HepG2 (cell line): ENCODE data around the gene AP2B1. TPM values are rescaled to one million over a fixed set of nuclear protein-coding genes. Genes with fewer than 3 reads are reported as not detected.

Experiments used
- ATAC-seq: fragments of 200-7000 bp; cut with Tn5 transposase; 3 replicates; pipeline ENCODE4 v1.9.1; 2020; ENCODE audit warnings: mild to moderate bottlenecking, moderate library complexity
- BruUV-seq: library from RNA; stranded (reverse); fragments of 400-500 nt; replicated peaks from 2 replicates; lab custom pipeline; 2021; lab: Mats Ljungman, UMichigan
- CTCF ChIA-PET: fragments of 300-600 bp; formaldehyde crosslinking; extraction: SDS; loops from one replicate; lab custom pipeline; 2021; ENCODE audit warnings: low total read pairs, inconsistent platforms, low intra/inter-chr PET ratio; lab: Yijun Ruan, JAX
- POLR2A ChIA-PET: fragments of 350-600 bp; sonication (Branson Sonifier 250); formaldehyde crosslinking; loops from one replicate; lab custom pipeline; 2020; ENCODE audit warnings: antibody characterized with exemption, inconsistent platforms; lab: Yijun Ruan, JAX
- DNase-seq: peaks from one replicate; pipeline ENCODE4 v3.0.0-alpha.2; 2015; ENCODE audit warnings: low spot score
- FAIRE-seq: peaks from 3 replicates; lab custom pipeline; 2011; peaks lifted over from hg19 to GRCh38; lab: Jason Lieb, UNC
- H2AFZ ChIP-seq: one replicate; pipeline ENCODE4 v1.6.1; 2011; ENCODE audit warnings: low read length, inconsistent platforms
- H3K27ac ChIP-seq: fragments of 300-600 bp; 3 replicates; pipeline ENCODE4 v1.8.0; 2011; ENCODE audit warnings: mixed run types, mild to moderate bottlenecking, mixed read lengths, low read length, inconsistent platforms; ENCODE audit not compliant: insufficient read depth; ENCODE audit errors: extremely low read length
- H3K27me3 ChIP-seq, 2 experiments: fragments of 200-600 bp in 1 of 2; 2 replicates in 1 of 2; 3 replicates in 1 of 2; pipeline versions ENCODE4 v1.6.0 to v1.8.0; 2011; ENCODE audit warnings: low read length in 2 of 2, mild to moderate bottlenecking in 2 of 2, moderate library complexity in 2 of 2, inconsistent platforms in 1 of 2; ENCODE audit not compliant: insufficient read depth in 2 of 2, control insufficient read depth in 1 of 2
- H3K36me3 ChIP-seq, 2 experiments: fragments of 200-600 bp in 1 of 2; replicated peaks in 1 of 2; 2 replicates in 1 of 2; 3 replicates in 1 of 2; pipeline versions ENCODE4 v1.5.1 to v1.8.0; 2011; ENCODE audit warnings: low read length in 2 of 2, inconsistent platforms in 1 of 2; ENCODE audit not compliant: insufficient read depth in 2 of 2, control insufficient read depth in 1 of 2
- H3K4me1 ChIP-seq: 2 replicates; pipeline ENCODE4 v1.5.1; 2012; ENCODE audit warnings: low read length, inconsistent platforms; ENCODE audit not compliant: insufficient read depth
- H3K4me2 ChIP-seq: 2 replicates; pipeline ENCODE4 v1.6.0; 2011; ENCODE audit warnings: low read depth, low read length, inconsistent platforms
- H3K4me3 ChIP-seq, 3 experiments: fragments of 200-600 bp in 1 of 3; sonication (generic), shearing (Covaris generic) in 1 of 3; replicated peaks in 1 of 3; 2 replicates each; pipeline ENCODE4 v1.5.1; 2011 to 2016; ENCODE audit warnings: low read length in 3 of 3, inconsistent platforms in 2 of 3, low read depth in 2 of 3, mild to moderate bottlenecking in 2 of 3, control low read depth in 1 of 3, mixed read lengths in 1 of 3; ENCODE audit not compliant: insufficient read depth in 1 of 3
- H3K79me2 ChIP-seq: one replicate; pipeline ENCODE4 v1.6.1; 2011; ENCODE audit warnings: low read length, inconsistent platforms; ENCODE audit not compliant: insufficient read depth
- H3K9ac ChIP-seq: 2 replicates; pipeline ENCODE4 v1.6.0; 2011; ENCODE audit warnings: mild to moderate bottlenecking, low read depth, low read length, inconsistent platforms; ENCODE audit not compliant: insufficient read depth
- H3K9me3 ChIP-seq: 2 replicates; pipeline ENCODE4 v1.5.1; 2012; ENCODE audit warnings: mild to moderate bottlenecking, low read length
- H4K20me1 ChIP-seq: 2 replicates; pipeline ENCODE4 v1.6.0; 2011; ENCODE audit warnings: inconsistent platforms, mild to moderate bottlenecking, low read length, moderate library complexity; ENCODE audit not compliant: insufficient read depth
- DNMT1 ChIP-seq: sonication (generic); formaldehyde crosslinking; IDR thresholded peaks from 2 replicates; pipeline ENCODE4 v1.5.1; 2020; ENCODE audit warnings: mild to moderate bottlenecking, missing genetic modification reagents
- GATA4 ChIP-seq: sonication (generic); IDR thresholded peaks from 2 replicates; pipeline ENCODE4 v1.6.1; 2016; ENCODE audit warnings: antibody characterized with exemption, low read depth, borderline replicate concordance
- HHEX ChIP-seq: IDR thresholded peaks from 2 replicates; pipeline ENCODE4 v1.6.1; 2016; ENCODE audit warnings: control low read depth
- HNF4G ChIP-seq, 2 experiments: sonication (generic) in 1 of 2; formaldehyde crosslinking in 1 of 2; IDR thresholded peaks; 2 replicates each; pipeline versions ENCODE4 v1.4.0 to v1.6.1; 2011 to 2020; ENCODE audit warnings: borderline replicate concordance in 2 of 2, low read depth in 2 of 2, mild to moderate bottlenecking in 2 of 2, low read length in 1 of 2, missing genetic modification reagents in 1 of 2, moderate library complexity in 1 of 2
- HNRNPK ChIP-seq: fragments of 200-400 bp; formaldehyde crosslinking; IDR thresholded peaks from 2 replicates; pipeline ENCODE4 v1.6.1; 2018; ENCODE audit warnings: low read length, low read depth, moderate library complexity, mild to moderate bottlenecking; ENCODE audit not compliant: poor library complexity, severe bottlenecking
- KMT2A ChIP-seq: sonication (generic); formaldehyde crosslinking; IDR thresholded peaks from 2 replicates; pipeline ENCODE4 v1.4.0; 2020; ENCODE audit warnings: missing genetic modification reagents
- NFYC ChIP-seq: IDR thresholded peaks from 2 replicates; pipeline ENCODE4 v1.6.1; 2016; ENCODE audit warnings: missing genetic modification reagents, missing compliant biosample characterization
- PHF8 ChIP-seq: sonication (generic); formaldehyde crosslinking; IDR thresholded peaks from 2 replicates; pipeline ENCODE4 v1.5.0; 2020; ENCODE audit warnings: missing genetic modification reagents
- POLR2AphosphoS5 ChIP-seq: IDR thresholded peaks from 2 replicates; pipeline ENCODE4 v1.6.1; 2012; ENCODE audit warnings: low read depth, low read length
- REL ChIP-seq: sonication (generic); formaldehyde crosslinking; conservative IDR thresholded peaks from 2 replicates; pipeline ENCODE4 v1.8.0; 2022; ENCODE audit warnings: mild to moderate bottlenecking, missing genetic modification reagents, moderate library complexity
- SATB2 ChIP-seq: sonication (generic); formaldehyde crosslinking; IDR thresholded peaks from 2 replicates; pipeline ENCODE4 v1.5.0; 2020; ENCODE audit warnings: missing genetic modification reagents
- SP5 ChIP-seq: IDR thresholded peaks from 2 replicates; pipeline ENCODE4 v1.6.1; 2016; ENCODE audit warnings: low read depth, borderline replicate concordance
- SYNCRIP ChIP-seq: fragments of 200-400 bp; formaldehyde crosslinking; IDR thresholded peaks from 2 replicates; pipeline ENCODE4 v1.6.1; 2018; ENCODE audit warnings: mild to moderate bottlenecking, low read depth, low read length; ENCODE audit not compliant: insufficient read depth
- ZFP62 ChIP-seq: sonication (generic); formaldehyde crosslinking; IDR thresholded peaks from 2 replicates; pipeline ENCODE4 v1.4.0; 2020; ENCODE audit warnings: missing genetic modification reagents
- ZNF569 ChIP-seq: sonication (generic); formaldehyde crosslinking; IDR thresholded peaks from 2 replicates; pipeline ENCODE4 v1.5.0; 2020; ENCODE audit warnings: mild to moderate bottlenecking, missing genetic modification reagents, moderate library complexity, borderline replicate concordance
- ZNF615 ChIP-seq: sonication (generic); formaldehyde crosslinking; IDR thresholded peaks from 2 replicates; pipeline ENCODE4 v1.5.0; 2020; ENCODE audit warnings: mild to moderate bottlenecking, missing genetic modification reagents, borderline replicate concordance
- WGBS: methylation state at CpG from one replicate; pipeline ENCODE4 v1.1.6; 2017; ENCODE audit warnings: low lambda C conversion rate; 5-methylcytosine and 5-hydroxymethylcytosine counted together
- in situ Hi-C: cut with HindIII; loops from 2 replicates; pipeline ENCODE4 v1.10.0; 2017; ENCODE audit warnings: low pct_unique_long_range_greater_than_20kb; ENCODE audit not compliant: extremely low pct_ligation_motif_present
- intact Hi-C: fragments of 100-400 bp; cut with micrococcal nuclease; formaldehyde crosslinking; loops from one replicate; pipeline ENCODE4 v1.10.0; 2022; ENCODE audit not compliant: unreplicated experiment
- polyA plus RNA-seq, 8 experiments: library from polyadenylated mRNA; depleted of rRNA in 3 of 8; stranded (reverse) in 7 of 8; unstranded in 1 of 8; fragments of >200 nt; fragmentation: Illumina TruSeq in 4 of 8; extraction: Trizol in 4 of 8; gene quantifications; 2 replicates each; pipeline versions ENCODE4 v1.2.1 to v1.2.3, GENCODE V29; 2011 to 2016; ENCODE audit warnings: low read depth in 4 of 8, missing spikeins in 1 of 8, mixed read lengths in 1 of 8; ENCODE audit not compliant: insufficient read depth in 1 of 8
- total RNA-seq, 5 experiments: library from RNA; depleted of rRNA; stranded (reverse); fragments of >200 nt; fragmentation: Illumina TruSeq; extraction: Trizol; gene quantifications; 2 replicates each; pipeline ENCODE4 v1.2.3, GENCODE V29; 2016; ENCODE audit warnings: low read depth in 1 of 5
- TF ChIP-seq, protein P1 (sequence below): sonication (generic); formaldehyde crosslinking; IDR thresholded peaks from 2 replicates; pipeline ENCODE4 v1.5.0; 2020; ENCODE audit warnings: mild to moderate bottlenecking, missing genetic modification reagents
- TF ChIP-seq, protein P2 (sequence below): IDR thresholded peaks from 2 replicates; pipeline ENCODE4 v1.6.1; 2016; ENCODE audit warnings: missing compliant biosample characterization, missing genetic modification reagents, borderline replicate concordance
- TF ChIP-seq, protein P3 (sequence below): IDR thresholded peaks from 2 replicates; pipeline ENCODE4 v1.6.1; 2016; ENCODE audit warnings: low read depth, control low read depth

The AP2B1 gene
- total and polyA plus RNA-seq, 2 of the 13 experiments (the other 11 are each of a cell fraction or from before 2014, with no cell fraction given): 23.8 to 71.3 TPM

DNA sequence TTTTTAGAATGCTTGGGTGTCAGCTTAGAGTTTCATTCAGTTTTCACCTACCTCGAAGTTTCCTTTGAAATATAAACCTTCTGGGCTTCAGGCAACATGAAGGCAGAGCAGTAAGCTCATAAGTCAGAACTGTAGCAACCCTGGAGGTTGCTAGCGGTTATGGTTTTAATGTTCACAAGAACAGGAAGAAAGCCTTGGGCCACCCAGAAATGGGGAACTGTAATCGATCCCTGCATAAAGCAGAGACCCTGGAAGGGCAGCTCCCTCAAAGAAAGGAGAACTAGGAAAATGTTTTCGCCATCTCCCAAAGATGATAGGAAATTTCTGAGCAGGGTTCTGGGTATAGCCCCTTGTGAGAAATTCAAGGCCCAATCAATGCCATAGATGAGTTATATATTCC, 96.5 kb downstream of the AP2B1 start (continued):
- TF ChIP-seq, protein P1, sequence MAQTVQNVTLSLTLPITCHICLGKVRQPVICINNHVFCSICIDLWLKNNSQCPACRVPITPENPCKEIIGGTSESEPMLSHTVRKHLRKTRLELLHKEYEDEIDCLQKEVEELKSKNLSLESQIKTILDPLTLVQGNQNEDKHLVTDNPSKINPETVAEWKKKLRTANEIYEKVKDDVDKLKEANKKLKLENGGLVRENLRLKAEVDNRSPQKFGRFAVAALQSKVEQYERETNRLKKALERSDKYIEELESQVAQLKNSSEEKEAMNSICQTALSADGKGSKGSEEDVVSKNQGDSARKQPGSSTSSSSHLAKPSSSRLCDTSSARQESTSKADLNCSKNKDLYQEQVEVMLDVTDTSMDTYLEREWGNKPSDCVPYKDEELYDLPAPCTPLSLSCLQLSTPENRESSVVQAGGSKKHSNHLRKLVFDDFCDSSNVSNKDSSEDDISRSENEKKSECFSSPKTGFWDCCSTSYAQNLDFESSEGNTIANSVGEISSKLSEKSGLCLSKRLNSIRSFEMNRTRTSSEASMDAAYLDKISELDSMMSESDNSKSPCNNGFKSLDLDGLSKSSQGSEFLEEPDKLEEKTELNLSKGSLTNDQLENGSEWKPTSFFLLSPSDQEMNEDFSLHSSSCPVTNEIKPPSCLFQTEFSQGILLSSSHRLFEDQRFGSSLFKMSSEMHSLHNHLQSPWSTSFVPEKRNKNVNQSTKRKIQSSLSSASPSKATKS (CRISPR knock-in tag): no peak
- TF ChIP-seq, protein P2, sequence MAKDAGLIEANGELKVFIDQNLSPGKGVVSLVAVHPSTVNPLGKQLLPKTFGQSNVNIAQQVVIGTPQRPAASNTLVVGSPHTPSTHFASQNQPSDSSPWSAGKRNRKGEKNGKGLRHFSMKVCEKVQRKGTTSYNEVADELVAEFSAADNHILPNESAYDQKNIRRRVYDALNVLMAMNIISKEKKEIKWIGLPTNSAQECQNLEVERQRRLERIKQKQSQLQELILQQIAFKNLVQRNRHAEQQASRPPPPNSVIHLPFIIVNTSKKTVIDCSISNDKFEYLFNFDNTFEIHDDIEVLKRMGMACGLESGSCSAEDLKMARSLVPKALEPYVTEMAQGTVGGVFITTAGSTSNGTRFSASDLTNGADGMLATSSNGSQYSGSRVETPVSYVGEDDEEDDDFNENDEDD: no peak

DNA sequence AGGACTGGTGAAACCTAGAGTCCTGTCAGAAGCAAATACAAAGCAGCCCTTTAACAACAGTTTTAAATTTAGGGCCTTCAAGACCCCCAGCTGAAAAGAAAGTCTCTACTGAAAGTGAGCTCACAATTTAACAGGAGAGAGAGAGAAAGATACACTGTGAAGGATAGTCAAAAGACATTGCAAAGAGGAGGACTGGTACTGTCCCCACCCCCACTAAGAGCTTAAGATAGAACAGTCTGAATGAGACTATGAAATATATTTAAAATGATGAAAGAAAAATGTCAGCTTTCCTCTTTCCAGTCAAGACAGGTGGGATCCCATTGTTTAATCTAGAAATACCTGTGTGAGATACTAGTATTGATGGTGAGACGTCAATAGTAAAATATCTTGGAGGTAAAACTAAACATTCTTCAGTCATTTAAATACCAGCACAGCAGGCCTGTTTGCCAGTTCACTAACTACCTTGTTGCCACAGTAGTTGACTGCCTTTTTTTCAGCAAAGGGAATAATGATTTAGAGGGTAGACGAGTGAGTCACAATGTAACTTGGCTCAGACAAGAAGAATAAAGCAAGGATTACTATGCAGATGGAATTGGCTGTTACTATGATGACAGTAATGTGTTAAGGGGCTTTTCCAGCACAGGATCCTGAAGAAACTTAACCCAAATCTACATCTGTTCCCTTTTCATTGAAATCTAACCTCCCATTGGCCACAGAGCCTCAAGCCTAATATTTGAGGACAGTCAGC, 97.1 kb downstream of the AP2B1 start:
- Histone ChIP-seq H2AFZ (no peak overlapping the region), H3K79me2 (no peaks in the 10 kb centered on the region), H3K27me3 (no peaks in the 10 kb centered on the region), H3K4me3 (no peak overlapping the region), H3K27ac (no peak overlapping the region), H3K9me3 (no peaks in the 10 kb centered on the region), H3K36me3 (peaks cover 5 to 52% of the 10 kb centered on the region in 2 experiments; a peak in 3 of 5 replicates), H3K9ac (no peak overlapping the region), H3K4me2 (no peak overlapping the region), H4K20me1 (no peaks in the 10 kb centered on the region), H3K4me1 (no peaks in the 10 kb centered on the region)
- intact Hi-C loops: no loop called here
- CTCF ChIA-PET: no interaction called here
- DNase-seq (no peak), FAIRE-seq (no peak), ATAC-seq (no peak)
- POLR2A ChIA-PET: no interaction called here
- BruUV-seq: no TSS peak
- in situ Hi-C loops: no loop called here
- WGBS: 94% methylated on average over 2 of the region's 2 CpGs
- TF ChIP-seq REL (CRISPR knock-in tag) (no peak), ZNF615 (CRISPR knock-in tag) (no peak), HHEX (CRISPR knock-in tag) (no peak), SYNCRIP (no peak), KMT2A (CRISPR knock-in tag) (no peak), SP5 (no peak), ZNF569 (CRISPR knock-in tag) (no peak), SATB2 (CRISPR knock-in tag) (no peak), ZFP62 (no peak), NFYC (CRISPR knock-in tag) (no peak), GATA4 (no peak), PHF8 (CRISPR knock-in tag) (no peak), POLR2AphosphoS5 (no peak), DNMT1 (CRISPR knock-in tag) (no peak), HNF4G (IDR thresholded peaks at IDR 0.05; ENCODE audit: borderline replicate concordance, low read depth, low read length) (no peak), HNF4G (CRISPR knock-in tag; IDR thresholded peaks at IDR 0.05; ENCODE audit: borderline replicate concordance, low read depth) (no peak), HNRNPK (no peak)
- TF ChIP-seq, protein P3, sequence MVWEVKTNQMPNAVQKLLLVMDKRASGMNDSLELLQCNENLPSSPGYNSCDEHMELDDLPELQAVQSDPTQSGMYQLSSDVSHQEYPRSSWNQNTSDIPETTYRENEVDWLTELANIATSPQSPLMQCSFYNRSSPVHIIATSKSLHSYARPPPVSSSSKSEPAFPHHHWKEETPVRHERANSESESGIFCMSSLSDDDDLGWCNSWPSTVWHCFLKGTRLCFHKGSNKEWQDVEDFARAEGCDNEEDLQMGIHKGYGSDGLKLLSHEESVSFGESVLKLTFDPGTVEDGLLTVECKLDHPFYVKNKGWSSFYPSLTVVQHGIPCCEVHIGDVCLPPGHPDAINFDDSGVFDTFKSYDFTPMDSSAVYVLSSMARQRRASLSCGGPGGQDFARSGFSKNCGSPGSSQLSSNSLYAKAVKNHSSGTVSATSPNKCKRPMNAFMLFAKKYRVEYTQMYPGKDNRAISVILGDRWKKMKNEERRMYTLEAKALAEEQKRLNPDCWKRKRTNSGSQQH (CRISPR knock-in tag): no peak
